GM12878 (cell line): ENCODE measurements around the gene POMZP3.
"Not testable (repeated sequence)": the region's sequence is repeated elsewhere in the genome, so short reads cannot be mapped to it uniquely, and the experiment has no call there.

Experiments used
- CEBPB ChIP-seq, 2 experiments: fragments of 150-350 bp in 1 of 2; IDR thresholded peaks; 2 replicates each; pipeline ENCODE4 v1.6.1; 2012 to 2014; ENCODE audit warnings: low read depth in 2 of 2, low read length in 2 of 2, borderline replicate concordance in 1 of 2, inconsistent platforms in 1 of 2
- EP300 ChIP-seq, 2 experiments: fragments of 150-350 bp in 1 of 2; IDR thresholded peaks; 2 replicates each; pipeline ENCODE4 v1.6.1; 2011 to 2012; ENCODE audit warnings: low read depth in 2 of 2, low read length in 2 of 2, borderline replicate concordance in 1 of 2, improper control_type of control experiment in 1 of 2, inconsistent platforms in 1 of 2; ENCODE audit not compliant: control insufficient read depth in 1 of 2
- GABPA ChIP-seq: IDR thresholded peaks from 2 replicates; pipeline ENCODE4 v1.6.1; 2014; ENCODE audit warnings: antibody characterized with exemption, low read depth, mild to moderate bottlenecking, inconsistent platforms
- KDM1A ChIP-seq: fragments of 200-600 bp; sonication (generic); IDR thresholded peaks from 2 replicates; pipeline ENCODE4 v1.6.1; 2016; ENCODE audit warnings: borderline replicate concordance
- NRF1 ChIP-seq: conservative IDR thresholded peaks from 2 replicates; pipeline ENCODE4 v1.6.1; 2011; ENCODE audit warnings: mild to moderate bottlenecking, low read depth, low read length, improper control_type of control experiment
- RBBP5 ChIP-seq: fragments of 200-600 bp; sonication (generic); conservative IDR thresholded peaks from 2 replicates; pipeline ENCODE4 v1.6.1; 2016
- REST ChIP-seq: IDR thresholded peaks from 2 replicates; pipeline ENCODE4 v1.6.1; 2012; ENCODE audit warnings: mild to moderate bottlenecking, low read depth, low read length
- RFX5 ChIP-seq: IDR thresholded peaks from 2 replicates; pipeline ENCODE4 v1.6.1; 2011; ENCODE audit warnings: low read depth, low read length, improper control_type of control experiment
- TF ChIP-seq, protein P1 (sequence below), 3 experiments: IDR thresholded peaks in 2 of 3; conservative IDR thresholded peaks in 1 of 3; 2 replicates each; pipeline ENCODE4 v1.5.1; 2011; ENCODE audit warnings: low read depth in 3 of 3, low read length in 3 of 3, mild to moderate bottlenecking in 3 of 3, control low read depth in 2 of 3, moderate library complexity in 2 of 3, inconsistent platforms in 1 of 3, mixed read lengths in 1 of 3; ENCODE audit not compliant: control insufficient read depth in 2 of 3, insufficient read depth in 1 of 3; ENCODE audit errors: extremely low read depth in 1 of 3

- TF ChIP-seq, protein P1, sequence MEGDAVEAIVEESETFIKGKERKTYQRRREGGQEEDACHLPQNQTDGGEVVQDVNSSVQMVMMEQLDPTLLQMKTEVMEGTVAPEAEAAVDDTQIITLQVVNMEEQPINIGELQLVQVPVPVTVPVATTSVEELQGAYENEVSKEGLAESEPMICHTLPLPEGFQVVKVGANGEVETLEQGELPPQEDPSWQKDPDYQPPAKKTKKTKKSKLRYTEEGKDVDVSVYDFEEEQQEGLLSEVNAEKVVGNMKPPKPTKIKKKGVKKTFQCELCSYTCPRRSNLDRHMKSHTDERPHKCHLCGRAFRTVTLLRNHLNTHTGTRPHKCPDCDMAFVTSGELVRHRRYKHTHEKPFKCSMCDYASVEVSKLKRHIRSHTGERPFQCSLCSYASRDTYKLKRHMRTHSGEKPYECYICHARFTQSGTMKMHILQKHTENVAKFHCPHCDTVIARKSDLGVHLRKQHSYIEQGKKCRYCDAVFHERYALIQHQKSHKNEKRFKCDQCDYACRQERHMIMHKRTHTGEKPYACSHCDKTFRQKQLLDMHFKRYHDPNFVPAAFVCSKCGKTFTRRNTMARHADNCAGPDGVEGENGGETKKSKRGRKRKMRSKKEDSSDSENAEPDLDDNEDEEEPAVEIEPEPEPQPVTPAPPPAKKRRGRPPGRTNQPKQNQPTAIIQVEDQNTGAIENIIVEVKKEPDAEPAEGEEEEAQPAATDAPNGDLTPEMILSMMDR (IDR thresholded peaks at IDR 0.05 in 2 of 3, conservative IDR thresholded peaks at IDR 0.05 in 1 of 3; ENCODE audit: control insufficient read depth in 2 of 3, extremely low read depth in 1 of 3, insufficient read depth in 1 of 3, low read depth in 3 of 3, low read length in 3 of 3) = not testable (repeated sequence)
- TF ChIP-seq RBBP5; EP300 (IDR thresholded peaks at IDR 0.05; ENCODE audit: borderline replicate concordance in 1 of 2, control insufficient read depth in 1 of 2, low read depth in 2 of 2, low read length in 2 of 2); KDM1A; CEBPB (IDR thresholded peaks at IDR 0.05; ENCODE audit: borderline replicate concordance in 1 of 2, low read depth in 2 of 2, low read length in 2 of 2); NRF1; RFX5; GABPA; REST: not testable (repeated sequence)
Measured at GRCh38 chr7:76600116-76600482, 27.0 kb downstream of the POMZP3 start.
